Effector memory CD8-positive, alpha-beta T cell (primary cell): Measurements from ENCODE around the gene DMRT2.

Source experiments
- ATAC-seq: fragments of 150-1000 bp; cut with Tn5 transposase; replicated peaks from 2 replicates; pipeline ENCODE4 v1.10.0; 2021; ENCODE audit warnings: mild to moderate bottlenecking, moderate library complexity
- DNase-seq, 3 experiments: peaks; one replicate each; pipeline ENCODE4 v3.0.0; 2021
- H3K27ac Mint-ChIP-seq, 2 donors: one replicate each; pipeline ENCODE4 v1.8.0; 2022; ENCODE audit warnings: mild to moderate bottlenecking in 2 of 2, mixed read lengths in 2 of 2, moderate library complexity in 2 of 2
- H3K27me3 Mint-ChIP-seq, 2 donors: one replicate each; pipeline ENCODE4 v1.8.0; 2022; ENCODE audit warnings: mixed read lengths in 2 of 2
- H3K36me3 Mint-ChIP-seq: one replicate; pipeline ENCODE4 v1.8.0; 2022; ENCODE audit warnings: mild to moderate bottlenecking, moderate library complexity, mixed read lengths; ENCODE audit not compliant: insufficient read depth
- H3K4me1 Mint-ChIP-seq, 2 donors: one replicate each; pipeline ENCODE4 v1.8.0; 2022; ENCODE audit warnings: low read depth in 2 of 2, mixed read lengths in 2 of 2
- H3K4me3 Mint-ChIP-seq, 2 donors: one replicate each; pipeline ENCODE4 v1.8.0; 2022; ENCODE audit warnings: mild to moderate bottlenecking in 2 of 2, mixed read lengths in 2 of 2, moderate library complexity in 2 of 2
- H3K9me3 Mint-ChIP-seq, 2 donors: one replicate each; pipeline ENCODE4 v1.8.0; 2022; ENCODE audit warnings: mixed read lengths in 2 of 2

Gene DMRT2

DNA sequence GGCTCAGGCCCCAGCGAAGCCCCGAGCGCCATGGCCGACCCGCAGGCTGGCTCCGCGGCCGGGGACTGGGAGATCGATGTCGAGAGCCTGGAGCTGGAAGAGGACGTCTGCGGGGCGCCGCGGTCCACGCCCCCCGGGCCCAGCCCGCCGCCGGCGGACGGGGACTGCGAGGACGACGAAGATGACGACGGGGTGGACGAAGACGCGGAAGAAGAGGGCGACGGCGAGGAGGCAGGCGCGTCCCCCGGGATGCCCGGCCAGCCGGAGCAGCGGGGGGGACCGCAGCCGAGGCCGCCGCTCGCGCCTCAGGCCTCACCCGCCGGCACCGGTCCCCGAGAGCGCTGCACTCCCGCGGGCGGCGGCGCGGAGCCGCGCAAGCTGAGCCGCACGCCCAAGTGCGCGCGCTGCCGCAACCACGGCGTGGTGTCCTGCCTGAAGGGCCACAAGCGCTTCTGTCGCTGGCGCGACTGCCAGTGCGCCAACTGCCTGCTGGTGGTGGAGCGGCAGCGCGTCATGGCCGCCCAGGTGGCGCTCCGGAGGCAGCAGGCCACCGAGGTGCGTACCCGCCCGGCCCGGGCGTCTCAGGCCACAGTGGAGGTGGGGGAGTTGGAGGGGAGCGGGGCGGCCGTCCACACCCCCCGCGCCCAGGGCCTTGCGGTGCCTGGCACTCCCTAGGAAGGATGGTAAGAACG is 1.6 kb downstream of the DMRT2 start:
- peaks cover 24 to 29% of the 10 kb centered on the region in 2 donors for H3K4me1 Mint-ChIP-seq
- no peak for DNase-seq
- H3K36me3 Mint-ChIP-seq: peaks cover 3% of the 10 kb centered on the region
- H3K27me3 Mint-ChIP-seq: peaks cover 77 to 85% of the 10 kb centered on the region in 2 donors
- no peak overlapping the region for H3K27ac Mint-ChIP-seq
- H3K4me3 Mint-ChIP-seq: peak overlapping the region; percentile 21 to 56
- H3K9me3 Mint-ChIP-seq: no peaks in the 10 kb centered on the region
- ATAC-seq: peak; percentile 39

DNA sequence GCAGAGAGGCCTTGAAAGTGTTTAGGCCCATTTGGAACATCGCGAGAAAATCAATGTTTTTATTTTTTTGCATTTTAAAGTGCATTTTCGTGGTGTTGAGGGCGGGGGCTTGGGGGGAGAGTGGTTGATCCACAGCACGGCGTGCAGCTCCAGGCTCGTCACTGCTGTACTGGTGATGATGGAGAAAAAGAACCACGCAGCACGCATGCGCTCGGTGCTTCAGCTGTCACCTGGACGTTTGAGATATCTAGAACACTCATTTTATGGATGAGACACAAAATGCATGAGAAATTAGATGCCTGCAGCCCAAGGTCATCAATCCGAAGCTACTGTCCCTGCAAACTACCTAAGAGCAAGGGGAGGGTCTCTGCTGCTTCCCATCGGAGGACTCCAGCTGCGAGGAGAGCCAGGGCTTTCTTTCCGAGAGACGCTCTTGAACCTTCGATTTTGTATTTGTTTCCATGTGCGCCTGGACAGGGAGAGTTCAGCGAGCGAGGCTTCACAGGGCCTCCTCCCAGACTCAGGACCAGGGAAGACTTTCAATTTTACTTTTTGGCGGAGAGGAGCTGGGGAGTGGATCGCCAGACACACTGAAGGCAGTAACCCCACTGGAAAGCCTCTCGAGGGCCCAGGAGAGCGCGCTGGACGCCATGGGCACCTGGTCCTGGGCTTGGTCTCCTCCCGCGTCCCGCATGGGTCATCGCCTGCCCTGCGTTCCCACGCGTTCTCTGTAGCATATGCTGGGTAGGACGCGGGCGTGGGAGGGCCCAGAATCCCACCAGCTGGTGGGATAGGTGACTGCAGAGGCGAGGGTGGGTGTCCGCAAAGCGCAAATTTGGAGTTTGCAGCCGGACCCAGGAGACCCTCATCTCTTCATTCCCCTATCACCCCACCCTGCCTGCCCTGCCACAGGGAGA is 2.5 kb downstream of the DMRT2 start:
- H3K4me3 Mint-ChIP-seq: peak overlapping the region in 1 of 2 donors; percentile 48
- H3K4me1 Mint-ChIP-seq: peaks cover 18 to 22% of the 10 kb centered on the region in 2 donors
- no peak overlapping the region for H3K27ac Mint-ChIP-seq
- H3K36me3 Mint-ChIP-seq: peaks cover 3% of the 10 kb centered on the region
- peaks cover 71 to 85% of the 10 kb centered on the region in 2 donors for H3K27me3 Mint-ChIP-seq
- DNase-seq (no peak), ATAC-seq (no peak)
- H3K9me3 Mint-ChIP-seq: no peaks in the 10 kb centered on the region

DNA sequence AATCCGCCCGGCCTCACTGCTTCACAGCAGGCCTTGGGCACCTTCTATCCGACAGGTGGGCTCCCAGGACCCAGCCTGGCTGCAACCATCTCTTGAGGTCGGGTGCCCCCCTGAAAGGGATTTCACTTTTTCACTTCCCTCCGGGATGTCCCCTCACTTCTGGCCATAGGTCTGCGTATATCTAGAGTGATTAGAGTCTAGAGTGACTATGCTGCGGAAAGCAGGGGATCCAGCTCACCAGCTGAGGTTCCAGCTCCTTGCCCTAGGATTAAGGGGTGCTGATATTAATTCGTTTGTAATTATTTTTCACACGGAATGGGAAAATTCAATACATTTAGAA is 3.1 kb downstream of the DMRT2 start:
- peaks cover 65 to 85% of the 10 kb centered on the region in 2 donors for H3K27me3 Mint-ChIP-seq
- DNase-seq (no peak), ATAC-seq (no peak)
- H3K27ac Mint-ChIP-seq: no peak overlapping the region
- no peak overlapping the region for H3K4me3 Mint-ChIP-seq
- H3K36me3 Mint-ChIP-seq: peaks cover 3% of the 10 kb centered on the region
- peaks cover 12 to 16% of the 10 kb centered on the region in 2 donors for H3K4me1 Mint-ChIP-seq
- no peaks in the 10 kb centered on the region for H3K9me3 Mint-ChIP-seq

DNA sequence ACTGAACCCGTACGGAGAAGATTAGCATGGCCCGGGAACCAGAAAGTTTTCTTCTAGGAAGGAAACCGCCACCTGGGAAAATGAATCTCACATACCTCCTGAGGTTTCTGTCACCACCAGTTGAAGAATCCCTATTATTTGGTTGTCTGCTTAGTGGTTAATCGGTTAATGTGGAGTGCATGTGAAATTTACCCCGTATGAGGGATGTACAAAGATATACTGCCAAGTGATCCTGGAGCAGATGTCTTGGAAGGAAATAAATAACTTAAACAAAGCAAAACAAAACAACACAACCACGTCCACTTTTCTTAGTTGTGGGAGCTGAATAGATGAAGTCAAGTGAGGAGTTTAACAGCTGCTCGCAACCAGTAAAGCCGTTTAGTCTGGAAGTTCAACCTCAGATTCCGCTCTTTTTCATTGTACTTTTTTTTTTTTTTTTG is 3.8 kb downstream of the DMRT2 start:
- Mint-ChIP-seq H3K4me3 (no peak overlapping the region), H3K9me3 (no peaks in the 10 kb centered on the region), H3K27ac (no peak overlapping the region), H3K4me1 (peaks cover 4 to 10% of the 10 kb centered on the region in 2 donors), H3K36me3 (peaks cover 3% of the 10 kb centered on the region), H3K27me3 (peaks cover 57 to 78% of the 10 kb centered on the region in 2 donors)
- ATAC-seq (no peak), DNase-seq (no peak)

DNA sequence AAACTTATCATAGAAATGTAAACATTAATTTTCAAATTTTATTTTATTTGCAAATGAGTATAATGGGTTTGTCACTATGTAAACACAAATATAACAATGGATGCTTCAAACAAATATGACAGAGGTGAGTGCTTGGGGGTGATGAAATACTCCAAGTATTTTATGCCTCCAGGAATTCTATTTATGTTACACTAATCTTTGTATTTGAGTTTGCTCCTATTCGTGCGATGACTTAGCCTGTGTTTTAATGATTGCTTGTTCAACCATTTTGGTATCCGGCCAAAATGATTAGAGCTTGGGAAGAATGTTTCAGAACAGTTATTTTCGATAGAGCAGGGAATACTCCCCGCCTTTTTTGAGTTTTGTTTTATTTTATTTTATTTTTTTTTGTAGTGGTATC is 5.0 kb downstream of the DMRT2 start:
- ATAC-seq: no peak
- Mint-ChIP-seq H3K4me3 (no peak overlapping the region), H3K4me1 (peaks cover 0 to 5% of the 10 kb centered on the region in 2 donors), H3K9me3 (no peaks in the 10 kb centered on the region), H3K27me3 (peaks cover 46 to 67% of the 10 kb centered on the region in 2 donors), H3K36me3 (no peaks in the 10 kb centered on the region), H3K27ac (no peak overlapping the region)
- DNase-seq: no peak

DNA sequence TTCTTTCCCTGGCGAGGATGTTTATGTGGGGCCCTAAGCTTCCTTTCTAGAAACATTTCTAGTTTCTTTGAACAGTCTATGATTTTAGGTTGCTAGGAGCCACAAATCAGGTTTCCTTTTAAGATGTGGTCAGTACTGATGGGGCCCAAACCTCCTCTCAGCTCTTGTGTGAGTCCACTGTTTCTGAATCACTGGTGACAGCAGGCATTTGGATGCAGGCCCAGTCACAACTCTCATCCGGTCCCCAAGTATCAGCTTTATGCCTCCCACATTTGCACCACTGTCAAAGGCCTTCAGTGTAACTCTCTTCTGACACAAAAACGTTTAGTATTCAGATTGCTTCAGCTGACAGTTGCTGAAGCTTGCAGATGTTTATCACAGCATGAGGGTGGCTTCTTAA is 7.8 kb downstream of the DMRT2 start:
- Mint-ChIP-seq H3K4me3 (no peak overlapping the region), H3K36me3 (no peaks in the 10 kb centered on the region), H3K9me3 (no peaks in the 10 kb centered on the region), H3K27me3 (peaks cover 26 to 44% of the 10 kb centered on the region in 2 donors), H3K27ac (no peak overlapping the region), H3K4me1 (no peaks in the 10 kb centered on the region)
- ATAC-seq (no peak), DNase-seq (no peak)

DNA sequence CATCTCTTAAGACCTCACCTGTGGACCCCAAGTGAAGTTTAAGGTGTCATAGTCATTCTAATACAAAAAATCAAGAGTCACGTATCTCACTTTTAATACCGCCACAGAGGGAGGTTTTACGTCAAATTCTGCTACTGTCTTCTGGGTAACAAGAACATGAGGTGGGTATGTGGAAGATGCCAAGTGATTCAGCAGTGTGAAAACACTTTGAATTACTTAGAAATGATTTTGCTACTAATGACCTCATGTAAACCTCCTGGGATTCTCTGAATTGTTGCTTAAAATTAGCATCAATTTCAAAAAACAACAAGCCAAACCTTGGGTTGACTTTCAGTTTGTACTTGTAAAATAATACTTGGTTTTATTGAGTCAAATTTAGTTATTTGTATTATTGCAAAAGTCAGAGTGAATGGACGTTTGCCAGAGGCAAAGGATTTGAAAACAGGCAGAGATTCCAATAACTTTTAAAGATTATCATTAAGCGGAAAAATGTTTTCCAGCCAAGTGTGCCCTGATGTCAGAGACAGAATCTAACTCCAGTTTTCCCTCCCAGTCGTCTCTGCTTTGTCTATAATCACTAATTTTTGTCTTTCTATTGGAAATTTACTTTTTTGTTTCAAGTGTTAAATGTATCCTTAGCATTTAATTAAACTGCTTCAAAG is 8.8 kb downstream of the DMRT2 start:
- DNase-seq (no peak), ATAC-seq (no peak)
- Mint-ChIP-seq H3K27ac (no peak overlapping the region), H3K4me1 (no peaks in the 10 kb centered on the region), H3K36me3 (no peaks in the 10 kb centered on the region), H3K27me3 (peaks cover 16 to 33% of the 10 kb centered on the region in 2 donors), H3K9me3 (no peaks in the 10 kb centered on the region), H3K4me3 (no peak overlapping the region)

DNA sequence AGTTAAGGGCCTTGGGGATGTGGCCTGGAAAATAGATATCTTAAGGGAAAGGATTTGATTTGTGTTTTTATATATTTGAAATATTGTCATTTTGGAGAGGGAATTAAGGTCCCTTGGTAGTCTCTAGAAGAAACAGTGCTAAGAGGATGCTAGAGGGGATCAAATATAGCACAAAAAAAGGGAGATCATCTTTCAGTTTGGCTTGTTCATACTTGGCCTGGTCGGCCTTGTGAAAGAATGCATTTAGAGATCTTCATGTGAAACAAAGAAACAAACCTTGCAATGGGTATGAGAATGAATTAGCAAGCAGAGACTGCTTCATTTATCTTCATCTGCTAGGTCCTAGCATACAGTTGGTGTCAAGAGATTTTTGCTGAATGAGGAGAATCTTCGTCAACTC is 15.0 kb downstream of the DMRT2 start:
- Mint-ChIP-seq H3K27me3 (peaks cover 0 to 20% of the 10 kb centered on the region in 2 donors), H3K9me3 (peaks cover 0 to 8% of the 10 kb centered on the region in 2 donors), H3K4me1 (no peaks in the 10 kb centered on the region), H3K36me3 (no peaks in the 10 kb centered on the region), H3K4me3 (no peak overlapping the region), H3K27ac (no peak overlapping the region)
- no peak for DNase-seq
- ATAC-seq: no peak

DNA sequence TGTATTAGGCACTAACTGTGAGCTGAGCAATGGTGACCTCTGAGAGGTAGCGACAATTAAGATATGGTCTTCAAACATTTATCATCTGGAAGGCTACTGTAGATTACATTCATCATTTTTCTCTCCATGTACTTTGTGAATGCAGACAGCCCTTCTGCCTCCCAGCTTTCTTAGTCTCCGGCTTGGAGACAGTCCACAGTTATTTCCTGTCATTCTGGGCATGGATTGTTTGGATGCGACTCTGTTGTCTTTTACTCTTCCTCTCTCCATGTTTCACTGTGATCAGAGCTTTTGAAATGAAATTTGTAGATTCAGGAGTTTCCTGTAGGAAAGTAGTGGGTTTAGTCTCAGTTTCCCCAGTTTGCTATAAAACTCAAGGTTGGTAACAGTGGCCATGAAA is 20.5 kb downstream of the DMRT2 start:
- Mint-ChIP-seq H3K4me3 (no peak overlapping the region), H3K9me3 (peaks cover 0 to 8% of the 10 kb centered on the region in 2 donors), H3K4me1 (no peaks in the 10 kb centered on the region), H3K27ac (no peak overlapping the region), H3K27me3 (peaks cover 5 to 28% of the 10 kb centered on the region in 2 donors), H3K36me3 (no peaks in the 10 kb centered on the region)
- ATAC-seq (no peak), DNase-seq (no peak)

DNA sequence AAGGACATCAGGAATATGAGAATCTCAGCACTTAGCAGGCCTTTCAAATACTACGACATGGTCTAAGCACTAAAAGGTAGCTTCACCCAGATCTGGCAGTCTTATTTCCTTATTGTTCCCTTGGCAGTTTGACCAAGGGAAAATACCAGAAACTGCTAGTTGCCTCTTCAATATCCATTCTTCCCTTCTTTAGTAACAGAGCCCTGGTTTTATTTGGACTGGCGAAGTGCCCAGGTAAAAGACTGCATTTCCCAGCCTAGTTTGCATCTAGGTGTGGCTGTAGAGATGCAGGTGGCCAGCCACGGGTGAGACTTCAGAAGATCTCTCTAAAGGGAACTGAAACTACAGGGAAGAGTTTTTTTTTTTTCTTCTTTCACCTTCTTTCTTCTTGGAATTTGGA is 21.6 kb downstream of the DMRT2 start:
- H3K4me3 Mint-ChIP-seq: no peak overlapping the region

DNA sequence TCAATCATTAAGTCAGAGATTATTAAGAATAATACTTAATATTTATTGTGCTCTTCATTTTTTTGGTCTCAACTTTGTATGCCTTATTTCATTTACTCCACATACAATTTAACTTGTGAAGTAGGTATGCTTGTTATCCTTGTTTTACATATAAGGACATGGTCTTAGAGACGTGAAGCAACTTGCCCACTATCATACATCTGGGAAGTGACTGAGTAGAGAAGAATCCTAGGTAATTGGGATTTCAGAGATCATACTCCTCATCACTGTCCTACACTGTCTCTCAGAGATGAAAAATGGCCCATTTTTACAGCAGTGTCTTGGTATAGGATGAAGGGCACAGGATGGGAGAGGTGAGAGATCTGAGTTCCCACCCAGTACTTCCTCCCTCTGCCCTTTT is 23.3 kb downstream of the DMRT2 start:
- no peak for ATAC-seq
- H3K27me3 Mint-ChIP-seq: peaks cover 15 to 42% of the 10 kb centered on the region in 2 donors
- H3K9me3 Mint-ChIP-seq: peaks cover 0 to 8% of the 10 kb centered on the region in 2 donors
- no peak for DNase-seq
- no peaks in the 10 kb centered on the region for H3K36me3 Mint-ChIP-seq
- no peak overlapping the region for H3K27ac Mint-ChIP-seq
- no peak overlapping the region for H3K4me3 Mint-ChIP-seq
- H3K4me1 Mint-ChIP-seq: no peaks in the 10 kb centered on the region

More for the DNA sequence above, 21.6 kb downstream of the DMRT2 start:
- DNase-seq: no peak
- Mint-ChIP-seq H3K36me3 (no peaks in the 10 kb centered on the region), H3K4me1 (no peaks in the 10 kb centered on the region), H3K27me3 (peaks cover 12 to 36% of the 10 kb centered on the region in 2 donors), H3K9me3 (peaks cover 0 to 8% of the 10 kb centered on the region in 2 donors), H3K27ac (no peak overlapping the region)
- ATAC-seq: no peak

DNA sequence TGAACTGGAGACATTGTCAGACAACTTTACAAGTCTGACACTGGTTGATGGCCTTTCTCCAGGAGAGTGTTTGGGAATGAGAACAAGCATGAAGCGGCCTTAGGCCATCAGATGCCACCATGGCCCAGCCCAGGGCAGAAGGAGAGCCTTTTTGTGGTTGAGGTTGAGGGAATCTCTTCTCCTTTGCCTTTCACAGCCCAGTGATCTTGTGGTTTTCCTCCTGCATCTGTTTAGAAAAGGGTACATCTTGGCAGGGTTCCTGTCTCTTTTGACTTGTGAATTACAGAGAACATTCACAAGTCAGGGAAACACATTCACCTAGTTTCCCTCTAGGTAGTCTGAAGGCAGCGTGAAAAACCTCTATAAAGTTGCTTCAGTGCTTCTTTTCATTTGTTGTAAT is 27.5 kb downstream of the DMRT2 start:
- Mint-ChIP-seq H3K9me3 (no peaks in the 10 kb centered on the region), H3K4me3 (no peak overlapping the region), H3K4me1 (no peaks in the 10 kb centered on the region), H3K27ac (no peak overlapping the region), H3K36me3 (no peaks in the 10 kb centered on the region), H3K27me3 (peaks cover 20 to 36% of the 10 kb centered on the region in 2 donors)
- no peak for DNase-seq
- no peak for ATAC-seq

DNA sequence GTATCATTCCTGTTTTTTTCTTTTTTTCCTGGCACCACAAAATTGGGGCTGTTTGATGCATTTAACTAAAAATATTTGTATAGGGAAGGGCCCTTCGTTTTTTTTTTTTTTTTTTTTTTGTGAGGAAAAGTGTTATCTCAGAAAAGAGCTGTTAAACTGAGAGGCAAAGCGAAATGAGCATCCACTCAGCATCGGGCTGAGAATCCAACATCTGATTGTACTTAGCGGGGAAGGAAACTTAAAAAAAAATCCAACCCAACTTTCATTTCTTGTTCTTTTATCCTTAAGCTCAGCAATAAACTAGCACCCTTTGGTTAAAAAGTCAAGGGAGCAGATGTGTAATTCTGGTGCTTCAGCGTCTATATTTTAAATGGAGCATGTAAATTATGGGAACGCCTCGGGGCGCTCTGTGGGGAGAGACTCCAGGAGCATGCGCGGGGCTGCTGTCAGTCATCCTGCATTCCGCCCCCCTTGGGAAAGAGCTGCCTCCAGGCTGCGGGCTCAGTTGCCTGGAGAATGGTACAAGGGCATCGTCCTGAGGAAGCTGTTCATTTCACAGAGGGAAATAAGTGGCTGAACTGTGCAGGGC is 33.3 kb downstream of the DMRT2 start:
- ATAC-seq: no peak
- H3K9me3 Mint-ChIP-seq: no peaks in the 10 kb centered on the region
- H3K36me3 Mint-ChIP-seq: no peaks in the 10 kb centered on the region
- H3K4me1 Mint-ChIP-seq: peaks cover 0 to 4% of the 10 kb centered on the region in 2 donors
- H3K4me3 Mint-ChIP-seq: no peak overlapping the region
- H3K27me3 Mint-ChIP-seq: peaks cover 10 to 16% of the 10 kb centered on the region in 2 donors
- no peak overlapping the region for H3K27ac Mint-ChIP-seq
- DNase-seq: no peak
